Liver (tissue), 9 donors: ENCODE results near the gene ANO5. TPM values are rescaled to one million over a fixed set of nuclear protein-coding genes. Genes with fewer than 3 reads are reported as not detected.
"Not testable (repeated sequence)": the region's sequence is repeated elsewhere in the genome, so short reads cannot be mapped to it uniquely, and the experiment has no call there.

ENCODE experiments used
- DNase-seq: peaks from one replicate; pipeline ENCODE4 v3.0.0-alpha.2; 2017; ENCODE audit warnings: low spot score
- H3K27ac ChIP-seq, 2 donors: one replicate each; pipeline ENCODE4 v1.7.0; 2013; ENCODE audit warnings: inconsistent platforms in 2 of 2, low read length in 2 of 2, control low read depth in 1 of 2, low read depth in 1 of 2, mild to moderate bottlenecking in 1 of 2
- H3K27me3 ChIP-seq, 4 donors: one replicate each; pipeline versions ENCODE4 v1.6.1 to v1.7.0; 2013; ENCODE audit warnings: low read length in 3 of 4, inconsistent platforms in 1 of 4, mild to moderate bottlenecking in 1 of 4, moderate library complexity in 1 of 4; ENCODE audit not compliant: control insufficient read depth in 4 of 4, insufficient read depth in 4 of 4
- H3K36me3 ChIP-seq, 4 donors: one replicate each; pipeline versions ENCODE4 v1.6.1 to v1.7.0; 2013; ENCODE audit warnings: low read length in 3 of 4, mild to moderate bottlenecking in 3 of 4, low read depth in 1 of 4, moderate library complexity in 1 of 4; ENCODE audit not compliant: control insufficient read depth in 4 of 4, insufficient read depth in 3 of 4
- H3K4me1 ChIP-seq, 4 donors: one replicate each; pipeline versions ENCODE4 v1.6.1 to v1.7.0; 2013; ENCODE audit warnings: low read length in 3 of 4, mild to moderate bottlenecking in 3 of 4, moderate library complexity in 1 of 4; ENCODE audit not compliant: control insufficient read depth in 4 of 4, insufficient read depth in 4 of 4
- H3K4me3 ChIP-seq, 3 donors: one replicate each; pipeline versions ENCODE4 v1.6.1 to v1.7.0; 2013; ENCODE audit warnings: low read length in 3 of 3, control low read depth in 1 of 3, low read depth in 1 of 3, mild to moderate bottlenecking in 1 of 3
- H3K9ac ChIP-seq, 2 donors: one replicate each; pipeline ENCODE4 v1.7.0; 2013; ENCODE audit warnings: low read length in 2 of 2, mild to moderate bottlenecking in 2 of 2, moderate library complexity in 2 of 2, control low read depth in 1 of 2, low read depth in 1 of 2
- H3K9me3 ChIP-seq, 4 donors: one replicate each; pipeline versions ENCODE4 v1.6.1 to v1.7.0; 2013; ENCODE audit warnings: low read length in 3 of 4; ENCODE audit not compliant: control insufficient read depth in 4 of 4
- ATF3 ChIP-seq: IDR thresholded peaks from 2 replicates; pipeline ENCODE4 v1.6.1; 2016; ENCODE audit warnings: antibody characterized with exemption
- CTCF ChIP-seq: fragments of 150-350 bp; IDR thresholded peaks from 2 replicates; pipeline ENCODE4 v1.5.1; 2017; ENCODE audit warnings: improper control_type of control experiment, low read depth, low read length; ENCODE audit not compliant: missing input control
- EGR1 ChIP-seq, 2 donors: IDR thresholded peaks; 2 replicates each; pipeline ENCODE4 v1.6.1; 2016 to 2018; ENCODE audit warnings: antibody characterized with exemption in 2 of 2, low read depth in 2 of 2
- FOXA1 ChIP-seq: IDR thresholded peaks from 2 replicates; pipeline ENCODE4 v1.6.1; 2016; ENCODE audit warnings: antibody characterized with exemption
- FOXA2 ChIP-seq: IDR thresholded peaks from 2 replicates; pipeline ENCODE4 v1.6.1; 2016; ENCODE audit warnings: antibody characterized with exemption
- GABPA ChIP-seq, 2 donors: IDR thresholded peaks in 1 of 2; conservative IDR thresholded peaks in 1 of 2; 2 replicates each; pipeline ENCODE4 v1.6.1; 2016; ENCODE audit warnings: antibody characterized with exemption in 2 of 2, mild to moderate bottlenecking in 1 of 2, moderate library complexity in 1 of 2
- HNF4A ChIP-seq, 2 donors: conservative IDR thresholded peaks; 2 replicates each; pipeline ENCODE4 v1.6.1; 2016; ENCODE audit warnings: antibody characterized with exemption in 2 of 2, mild to moderate bottlenecking in 2 of 2
- HNF4G ChIP-seq: IDR thresholded peaks from 2 replicates; pipeline ENCODE4 v1.6.1; 2016; ENCODE audit warnings: antibody characterized with exemption
- JUND ChIP-seq, 2 donors: IDR thresholded peaks; 2 replicates each; pipeline ENCODE4 v1.6.1; 2016; ENCODE audit warnings: antibody characterized with exemption in 2 of 2
- MAX ChIP-seq: IDR thresholded peaks from 2 replicates; pipeline ENCODE4 v1.6.1; 2016; ENCODE audit warnings: antibody characterized with exemption
- NR2F2 ChIP-seq: IDR thresholded peaks from 2 replicates; pipeline ENCODE4 v1.6.1; 2016; ENCODE audit warnings: antibody characterized with exemption
- RAD21 ChIP-seq, 2 donors: IDR thresholded peaks; 2 replicates each; pipeline ENCODE4 v1.6.1; 2016; ENCODE audit warnings: antibody characterized with exemption in 2 of 2, mild to moderate bottlenecking in 2 of 2
- REST ChIP-seq: IDR thresholded peaks from 2 replicates; pipeline ENCODE4 v1.6.1; 2016; ENCODE audit warnings: antibody characterized with exemption, mild to moderate bottlenecking
- RXRA ChIP-seq, 2 donors: IDR thresholded peaks; 2 replicates each; pipeline ENCODE4 v1.6.1; 2017 to 2018; ENCODE audit warnings: antibody characterized with exemption in 2 of 2, mild to moderate bottlenecking in 1 of 2
- SP1 ChIP-seq: IDR thresholded peaks from 2 replicates; pipeline ENCODE4 v1.6.1; 2018; ENCODE audit warnings: antibody characterized with exemption, mild to moderate bottlenecking
- YY1 ChIP-seq: IDR thresholded peaks from 2 replicates; pipeline ENCODE4 v1.6.1; 2016; ENCODE audit warnings: antibody characterized with exemption, mild to moderate bottlenecking
- ZBTB33 ChIP-seq: IDR thresholded peaks from 2 replicates; pipeline ENCODE4 v1.6.1; 2016; ENCODE audit warnings: antibody characterized with exemption
- WGBS: extraction: QIAGEN DNeasy Blood & Tissue Kit; methylation state at CpG from one replicate; pipeline ENCODE4 v1.1.7; 2013; 5-methylcytosine and 5-hydroxymethylcytosine counted together
- polyA plus RNA-seq, 2 donors: library from polyadenylated mRNA; stranded (reverse) in 1 of 2; unstranded in 1 of 2; fragments of 200-250 nt in 1 of 2; fragments of >200 nt in 1 of 2; fragmentation: Nextera tagmentation in 1 of 2; extraction: Ambion mirVana in 1 of 2; gene quantifications; one replicate each; pipeline versions ENCODE4 v1.2.1 to v1.2.3, GENCODE V29; 2013 to 2015
- total RNA-seq, 2 donors: library from RNA; depleted of rRNA; stranded (reverse); fragments of >200 nt; gene quantifications; one replicate each; pipeline ENCODE4 v1.2.3, GENCODE V29; 2014
- donor health status: healthy.
- donor health status: healthy.
- donor health status: healthy.
- donor health status: healthy.
- donor health status: healthy.

The ANO5 gene
- total and polyA plus RNA-seq, 4 donors: 1.0 to 4.5 (median 1.2) TPM

GRCh38 chr11:22275600-22275999, 82.7 kb downstream of the ANO5 start:
- TF ChIP-seq ZBTB33 (no peak), RAD21 (IDR thresholded peaks at IDR 0.05) (no peak), YY1 (no peak), HNF4A (conservative IDR thresholded peaks at IDR 0.05) (no peak), NR2F2 (no peak), ATF3 (no peak), RXRA (IDR thresholded peaks at IDR 0.05) (no peak), EGR1 (IDR thresholded peaks at IDR 0.05; ENCODE audit: low read depth in 2 of 2) (no peak), HNF4G (no peak), REST (no peak), FOXA2 (no peak), FOXA1 (no peak), GABPA (IDR thresholded peaks at IDR 0.05 in 1 of 2, conservative IDR thresholded peaks at IDR 0.05 in 1 of 2) (no peak), SP1 (no peak), JUND (IDR thresholded peaks at IDR 0.05) (no peak), MAX (no peak)
- H3K4me1 ChIP-seq: no peaks in the 10 kb centered on the region
- H3K9me3 ChIP-seq: no peaks in the 10 kb centered on the region
- no peak overlapping the region for H3K4me3 ChIP-seq
- no peak for DNase-seq
- H3K27ac ChIP-seq: no peak overlapping the region
- no peak overlapping the region for H3K9ac ChIP-seq
- H3K36me3 ChIP-seq: no peaks in the 10 kb centered on the region
- no peaks in the 10 kb centered on the region for H3K27me3 ChIP-seq

GRCh38 chr11:22276535-22276934, 83.7 kb downstream of the ANO5 start:
- WGBS: 76% methylated on average over 4 of the region's 4 CpGs
- Histone ChIP-seq H3K9ac (no peak overlapping the region), H3K27me3 (no peaks in the 10 kb centered on the region), H3K27ac (no peak overlapping the region), H3K9me3 (no peaks in the 10 kb centered on the region), H3K4me3 (no peak overlapping the region), H3K36me3 (no peaks in the 10 kb centered on the region), H3K4me1 (no peaks in the 10 kb centered on the region)
- no peak for DNase-seq
- TF ChIP-seq CTCF: no peak
- TF ChIP-seq REST: no peak
- no peak for TF ChIP-seq RXRA (IDR thresholded peaks at IDR 0.05)
- no peak for TF ChIP-seq HNF4G

GRCh38 chr11:22284991-22285390, 92.1 kb downstream of the ANO5 start:
- not testable (repeated sequence) for H3K27ac ChIP-seq, DNase-seq, H3K27me3 ChIP-seq, H3K9me3 ChIP-seq, H3K4me1 ChIP-seq, H3K9ac ChIP-seq, H3K4me3 ChIP-seq, H3K36me3 ChIP-seq
- WGBS: 90% methylated on average over 17 of the region's 17 CpGs
